DND-41 (cell line): Measurements from ENCODE around the gene RAB28.

ENCODE experiments used
- ATAC-seq: fragments of 200-7000 bp; cut with Tn5 transposase; 3 replicates; pipeline ENCODE4 v1.9.1; 2021; ENCODE audit warnings: low read depth; ENCODE audit not compliant: insufficient read depth
- DNase-seq: peaks from one replicate; pipeline ENCODE4 v3.0.0-alpha.2; 2020
- H2AFZ ChIP-seq: 2 replicates; pipeline ENCODE4 v1.6.0; 2012; ENCODE audit warnings: low read depth, low read length
- H3K27ac ChIP-seq: 2 replicates; pipeline ENCODE4 v1.5.1; 2012; ENCODE audit warnings: low read length, inconsistent platforms
- H3K27me3 ChIP-seq: fragments of 200-600 bp; sonication (generic); 2 replicates; pipeline ENCODE4 v1.6.0; 2012; ENCODE audit warnings: low read length, mild to moderate bottlenecking, inconsistent platforms; ENCODE audit not compliant: insufficient read depth, poor library complexity
- H3K36me3 ChIP-seq: 2 replicates; pipeline ENCODE4 v1.5.1; 2012; ENCODE audit warnings: low read length, inconsistent platforms; ENCODE audit not compliant: insufficient read depth
- H3K4me1 ChIP-seq: 2 replicates; pipeline ENCODE4 v1.5.1; 2012; ENCODE audit warnings: mild to moderate bottlenecking, low read length; ENCODE audit not compliant: insufficient read depth
- H3K4me2 ChIP-seq: 2 replicates; pipeline ENCODE4 v1.6.0; 2012; ENCODE audit warnings: mild to moderate bottlenecking, moderate library complexity, low read length, inconsistent platforms; ENCODE audit not compliant: insufficient read depth
- H3K4me3 ChIP-seq, 2 experiments: fragments of 200-600 bp in 1 of 2; shearing (Covaris generic) in 1 of 2; 2 replicates each; pipeline ENCODE4 v1.5.1; 2012 to 2016; ENCODE audit warnings: inconsistent platforms in 2 of 2, low read length in 2 of 2, mild to moderate bottlenecking in 2 of 2, low read depth in 1 of 2, moderate library complexity in 1 of 2
- H3K79me2 ChIP-seq: 2 replicates; pipeline ENCODE4 v1.6.0; 2012; ENCODE audit warnings: low read length, inconsistent platforms; ENCODE audit not compliant: insufficient read depth
- H3K9ac ChIP-seq: 2 replicates; pipeline ENCODE4 v1.6.0; 2012; ENCODE audit warnings: low read depth, mild to moderate bottlenecking, inconsistent platforms, low read length, moderate library complexity
- H3K9me3 ChIP-seq: 2 replicates; pipeline ENCODE4 v1.5.1; 2012; ENCODE audit warnings: low read length, moderate library complexity, mild to moderate bottlenecking, inconsistent platforms; ENCODE audit not compliant: insufficient read depth, severe bottlenecking
- H4K20me1 ChIP-seq: 2 replicates; pipeline ENCODE4 v1.6.0; 2012; ENCODE audit warnings: low read length; ENCODE audit not compliant: insufficient read depth
- CTCF ChIP-seq: IDR thresholded peaks from 2 replicates; pipeline ENCODE4 v1.5.1; 2012; ENCODE audit warnings: borderline replicate concordance, low read length, moderate library complexity, mild to moderate bottlenecking; ENCODE audit not compliant: poor library complexity, severe bottlenecking; ENCODE audit errors: extremely low read depth
- EZH2 ChIP-seq: IDR thresholded peaks from 3 replicates; pipeline ENCODE4 v1.6.1; 2012; ENCODE audit warnings: borderline replicate concordance, low read depth, mild to moderate bottlenecking, moderate library complexity, low read length, inconsistent platforms; ENCODE audit not compliant: severe bottlenecking

The RAB28 gene

GRCh38 chr4:13527192-13527980, 43.2 kb upstream of the RAB28 start:
- DNase-seq: no peak
- no peak overlapping the region for H3K27ac ChIP-seq
- H4K20me1 ChIP-seq: no peaks in the 10 kb centered on the region
- no peak overlapping the region for H2AFZ ChIP-seq
- H3K79me2 ChIP-seq: no peaks in the 10 kb centered on the region
- no peaks in the 10 kb centered on the region for H3K36me3 ChIP-seq
- H3K27me3 ChIP-seq: no peaks in the 10 kb centered on the region
- no peak overlapping the region for H3K4me2 ChIP-seq
- no peak for ATAC-seq
- no peak overlapping the region for H3K4me3 ChIP-seq
- TF ChIP-seq CTCF: no peak
- no peak for TF ChIP-seq EZH2
- no peak overlapping the region for H3K9ac ChIP-seq
- H3K4me1 ChIP-seq: no peaks in the 10 kb centered on the region
- no peaks in the 10 kb centered on the region for H3K9me3 ChIP-seq

DNA sequence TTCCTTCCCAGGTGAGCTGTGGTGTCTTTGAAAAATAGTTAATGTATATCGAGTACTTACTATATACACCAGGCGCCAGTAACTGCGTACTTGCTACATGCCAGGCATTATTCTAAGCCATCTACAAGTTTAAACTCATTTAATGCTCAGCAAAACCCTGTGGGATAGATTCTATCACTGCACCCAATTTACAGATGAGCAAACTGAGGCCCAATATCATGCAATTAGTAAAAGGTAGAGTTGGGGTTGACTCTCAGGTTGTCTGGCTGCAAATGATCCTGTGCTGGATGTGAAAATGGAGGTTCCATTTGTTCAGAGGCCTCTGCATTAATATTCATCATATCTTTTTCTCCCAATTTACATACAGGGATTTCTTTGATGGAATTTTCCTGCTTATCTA, 42.5 kb upstream of the RAB28 start:
- Histone ChIP-seq H3K79me2 (no peaks in the 10 kb centered on the region), H4K20me1 (no peaks in the 10 kb centered on the region), H3K9ac (no peak overlapping the region), H3K4me3 (no peak overlapping the region), H3K27me3 (no peaks in the 10 kb centered on the region), H3K4me2 (no peak overlapping the region), H3K27ac (no peak overlapping the region), H3K36me3 (no peaks in the 10 kb centered on the region), H3K4me1 (no peaks in the 10 kb centered on the region), H3K9me3 (no peaks in the 10 kb centered on the region), H2AFZ (no peak overlapping the region)
- no peak for DNase-seq
- TF ChIP-seq CTCF: no peak
- no peak for TF ChIP-seq EZH2
- ATAC-seq: no peak

DNA sequence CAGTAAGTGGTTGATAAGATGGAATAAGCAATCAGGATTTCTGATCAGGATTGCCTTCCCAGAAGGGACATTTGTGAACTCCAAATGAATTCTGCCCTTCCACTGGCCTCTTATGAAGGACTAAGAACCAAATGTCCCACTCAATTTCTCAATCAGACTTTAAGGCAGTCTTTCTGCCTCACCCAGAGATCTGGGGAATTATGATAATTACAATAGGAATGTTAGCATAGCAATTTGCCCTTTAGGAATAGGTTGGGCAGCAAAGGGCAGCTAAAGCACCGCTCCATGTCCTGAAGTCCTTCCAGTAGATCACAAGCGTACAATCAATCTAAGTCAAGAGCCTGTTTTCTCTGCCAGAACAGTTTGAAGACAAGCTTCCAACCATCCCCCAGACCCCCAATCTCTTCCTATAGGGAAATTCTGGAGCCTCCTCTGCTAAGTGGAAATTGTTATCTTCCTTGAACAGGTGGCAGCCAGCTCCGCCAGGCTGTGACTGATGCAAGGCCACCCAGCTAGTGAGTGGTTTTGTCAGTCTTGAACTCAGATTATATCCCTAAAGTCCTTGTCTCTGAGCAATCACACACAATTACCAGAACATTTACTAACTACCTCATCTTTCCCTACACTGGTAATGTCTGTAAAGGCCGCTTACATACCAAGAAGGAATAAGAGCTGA, 41.6 kb upstream of the RAB28 start:
- no peak for TF ChIP-seq CTCF
- TF ChIP-seq EZH2: no peak
- no peak overlapping the region for H3K9ac ChIP-seq
- H3K27ac ChIP-seq: no peak overlapping the region
- H3K27me3 ChIP-seq: no peaks in the 10 kb centered on the region
- H4K20me1 ChIP-seq: no peaks in the 10 kb centered on the region
- H3K4me1 ChIP-seq: no peaks in the 10 kb centered on the region
- no peak overlapping the region for H3K4me2 ChIP-seq
- no peaks in the 10 kb centered on the region for H3K36me3 ChIP-seq
- no peak overlapping the region for H2AFZ ChIP-seq
- H3K79me2 ChIP-seq: no peaks in the 10 kb centered on the region
- ATAC-seq (no peak), DNase-seq (no peak)
- H3K4me3 ChIP-seq: no peak overlapping the region
- no peaks in the 10 kb centered on the region for H3K9me3 ChIP-seq
